ENCODE data around the gene PLXNA4. TPM values are rescaled to one million over a fixed set of nuclear protein-coding genes. Genes with fewer than 3 reads are reported as not detected.

The PLXNA4 gene
- total and polyA plus RNA-seq, 2 donors from 2014 or later, result 0.17 to 3.5 TPM

- peak in 2 of 5 donors; percentile 31 to 38 for DNase-seq
- no peak overlapping the region for H3K27ac ChIP-seq (ENCODE audit: low read depth in 2 of 2, low read length in 2 of 2)
- H3K9me3 ChIP-seq (ENCODE audit: control insufficient read depth in 2 of 3, insufficient read depth in 1 of 3, low read length in 3 of 3), result no peaks in the 10 kb centered on the region
- peaks cover 0 to 3% (median 0%) of the 10 kb centered on the region in 3 donors for H3K4me1 ChIP-seq (ENCODE audit: control insufficient read depth in 2 of 3, insufficient read depth in 2 of 3, low read depth in 1 of 3, low read length in 3 of 3)
- no peak overlapping the region for H3K4me3 ChIP-seq (ENCODE audit: low read length in 3 of 3)
- H3K9ac ChIP-seq (ENCODE audit: low read length in 3 of 3), result no peak overlapping the region
- TF ChIP-seq CTCF (IDR thresholded peaks at IDR 0.05; ENCODE audit: borderline replicate concordance, extremely low read depth, insufficient read depth), result no peak
- intact Hi-C loops (cut with DNase I), result no loop called here
- H3K27me3 ChIP-seq (ENCODE audit: control insufficient read depth, insufficient read depth, low read length), result no peaks in the 10 kb centered on the region
- FAIRE-seq, result no peak
- H3K36me3 ChIP-seq (ENCODE audit: control insufficient read depth in 2 of 3, insufficient read depth in 3 of 3, low read length in 3 of 3), result no peaks in the 10 kb centered on the region
These were observed 228.4 kb downstream of the PLXNA4 start for GRCh38 chr7:132347858-132348257.

- intact Hi-C loops (cut with DNase I), result no loop called here
- Histone ChIP-seq H3K9me3 (ENCODE audit: control insufficient read depth in 2 of 3, insufficient read depth in 1 of 3, low read length in 3 of 3) (no peaks in the 10 kb centered on the region), H3K9ac (ENCODE audit: low read length in 3 of 3) (no peak overlapping the region), H3K27ac (ENCODE audit: low read depth in 2 of 2, low read length in 2 of 2) (no peak overlapping the region), H3K4me3 (ENCODE audit: low read length in 3 of 3) (no peak overlapping the region), H3K27me3 (ENCODE audit: control insufficient read depth, insufficient read depth, low read length) (no peaks in the 10 kb centered on the region), H3K36me3 (ENCODE audit: control insufficient read depth in 2 of 3, insufficient read depth in 3 of 3, low read length in 3 of 3) (no peaks in the 10 kb centered on the region), H3K4me1 (ENCODE audit: control insufficient read depth in 2 of 3, insufficient read depth in 2 of 3, low read depth in 1 of 3, low read length in 3 of 3) (peaks cover 0 to under 1% (median 0%) of the 10 kb centered on the region in 3 donors)
- no peak for DNase-seq
- no peak for TF ChIP-seq CTCF (IDR thresholded peaks at IDR 0.05; ENCODE audit: borderline replicate concordance, extremely low read depth, insufficient read depth)
- no peak for FAIRE-seq
These were observed 229.1 kb downstream of the PLXNA4 start for GRCh38 chr7:132347123-132347522.

GRCh38 chr7:132345543-132346129, 230.6 kb downstream of the PLXNA4 start:
- Histone ChIP-seq H3K4me3 (ENCODE audit: low read length in 3 of 3) (no peak overlapping the region), H3K4me1 (ENCODE audit: control insufficient read depth in 2 of 3, insufficient read depth in 2 of 3, low read depth in 1 of 3, low read length in 3 of 3) (no peaks in the 10 kb centered on the region), H3K9me3 (ENCODE audit: control insufficient read depth in 2 of 3, insufficient read depth in 1 of 3, low read length in 3 of 3) (no peaks in the 10 kb centered on the region), H3K27ac (ENCODE audit: low read depth in 2 of 2, low read length in 2 of 2) (no peak overlapping the region), H3K36me3 (ENCODE audit: control insufficient read depth in 2 of 3, insufficient read depth in 3 of 3, low read length in 3 of 3) (no peaks in the 10 kb centered on the region), H3K27me3 (ENCODE audit: control insufficient read depth, insufficient read depth, low read length) (no peaks in the 10 kb centered on the region), H3K9ac (ENCODE audit: low read length in 3 of 3) (no peak overlapping the region)
- DNase-seq, result peak in 3 of 5 donors; percentile 41 to 55 (median 48)
- intact Hi-C loops (cut with DNase I), result no loop called here
- FAIRE-seq, result no peak
- no peak for TF ChIP-seq CTCF (IDR thresholded peaks at IDR 0.05; ENCODE audit: borderline replicate concordance, extremely low read depth, insufficient read depth)

- intact Hi-C loops (cut with DNase I), result no loop called here
- Histone ChIP-seq H3K27ac (ENCODE audit: low read depth in 2 of 2, low read length in 2 of 2) (no peak overlapping the region), H3K9me3 (ENCODE audit: control insufficient read depth in 2 of 3, insufficient read depth in 1 of 3, low read length in 3 of 3) (no peaks in the 10 kb centered on the region), H3K36me3 (ENCODE audit: control insufficient read depth in 2 of 3, insufficient read depth in 3 of 3, low read length in 3 of 3) (no peaks in the 10 kb centered on the region), H3K27me3 (ENCODE audit: control insufficient read depth, insufficient read depth, low read length) (no peaks in the 10 kb centered on the region), H3K4me1 (ENCODE audit: control insufficient read depth in 2 of 3, insufficient read depth in 2 of 3, low read depth in 1 of 3, low read length in 3 of 3) (no peaks in the 10 kb centered on the region), H3K9ac (ENCODE audit: low read length in 3 of 3) (no peak overlapping the region), H3K4me3 (ENCODE audit: low read length in 3 of 3) (no peak overlapping the region)
- DNase-seq (no peak), FAIRE-seq (no peak)
- no peak for TF ChIP-seq CTCF (IDR thresholded peaks at IDR 0.05; ENCODE audit: borderline replicate concordance, extremely low read depth, insufficient read depth)
These were observed 231.2 kb downstream of the PLXNA4 start for GRCh38 chr7:132345030-132345429.
